Activated T-cell treated with anti-CD3 and anti-CD28 coated beads, Interleukin-2, amount 50 U/mL, for 72 hours (primary cell): ENCODE data around the gene TRANK1. TPM values are rescaled to one million over a fixed set of nuclear protein-coding genes. Genes with fewer than 3 reads are reported as not detected.

Source experiments
- ATAC-seq, 2 donors: fragments of 150-1000 bp; cut with Tn5 transposase; replicated peaks in 1 of 2; 2 replicates each; pipeline ENCODE4 v1.10.0; 2021; ENCODE audit warnings: moderate library complexity in 2 of 2, mild to moderate bottlenecking in 1 of 2
- DNase-seq, 2 donors: peaks; one replicate each; pipeline ENCODE4 v3.0.0; 2021 to 2022; ENCODE audit warnings: mixed read lengths in 1 of 2
- H3K27ac Mint-ChIP-seq: one replicate; pipeline ENCODE4 v1.8.0; 2022; ENCODE audit warnings: mild to moderate bottlenecking, moderate library complexity, mixed read lengths
- H3K27me3 Mint-ChIP-seq: one replicate; pipeline ENCODE4 v1.8.0; 2022; ENCODE audit warnings: low read depth, mixed read lengths
- H3K36me3 Mint-ChIP-seq, 2 donors: one replicate each; pipeline ENCODE4 v1.8.0; 2022; ENCODE audit warnings: mixed read lengths in 2 of 2, mild to moderate bottlenecking in 1 of 2; ENCODE audit not compliant: insufficient read depth in 2 of 2
- H3K4me1 Mint-ChIP-seq: one replicate; pipeline ENCODE4 v1.8.0; 2022; ENCODE audit warnings: low read depth, mixed read lengths
- H3K4me3 Mint-ChIP-seq, 2 donors: one replicate each; pipeline ENCODE4 v1.8.0; 2022; ENCODE audit warnings: mild to moderate bottlenecking in 2 of 2, mixed read lengths in 2 of 2, moderate library complexity in 2 of 2
- H3K9me3 Mint-ChIP-seq, 2 donors: one replicate each; pipeline ENCODE4 v1.8.0; 2022; ENCODE audit warnings: mixed read lengths in 2 of 2
- total RNA-seq, 2 donors: library from RNA; stranded (reverse); gene quantifications; one replicate each; pipeline ENCODE4 v1.2.3, GENCODE V29; 2022

TRANK1 gene
- total RNA-seq, 2 donors from 2014 or later: 19.1 to 25.8 TPM

- ATAC-seq: no peak
- H3K9me3 Mint-ChIP-seq: peaks cover 0 to 2% of the 10 kb centered on the region in 2 donors
- H3K36me3 Mint-ChIP-seq: peaks cover 4 to 11% of the 10 kb centered on the region in 2 donors
- peaks cover 25% of the 10 kb centered on the region for H3K4me1 Mint-ChIP-seq
- no peak for DNase-seq
- H3K27me3 Mint-ChIP-seq: no peaks in the 10 kb centered on the region
- no peak overlapping the region for H3K27ac Mint-ChIP-seq
- peak overlapping the region in 1 of 2 donors; percentile 23 for H3K4me3 Mint-ChIP-seq
Measured at GRCh38 chr3:36864180-36865053, 80.4 kb downstream of the TRANK1 start.

GRCh38 chr3:36862076-36862755 lies 82.6 kb downstream of the TRANK1 start:
- H3K9me3 Mint-ChIP-seq: peaks cover 0 to 2% of the 10 kb centered on the region in 2 donors
- H3K27ac Mint-ChIP-seq: no peak overlapping the region
- DNase-seq: no peak
- peaks cover 19% of the 10 kb centered on the region for H3K4me1 Mint-ChIP-seq
- H3K27me3 Mint-ChIP-seq: no peaks in the 10 kb centered on the region
- no peak overlapping the region for H3K4me3 Mint-ChIP-seq
- H3K36me3 Mint-ChIP-seq: peaks cover 4 to 13% of the 10 kb centered on the region in 2 donors
- no peak for ATAC-seq

DNA sequence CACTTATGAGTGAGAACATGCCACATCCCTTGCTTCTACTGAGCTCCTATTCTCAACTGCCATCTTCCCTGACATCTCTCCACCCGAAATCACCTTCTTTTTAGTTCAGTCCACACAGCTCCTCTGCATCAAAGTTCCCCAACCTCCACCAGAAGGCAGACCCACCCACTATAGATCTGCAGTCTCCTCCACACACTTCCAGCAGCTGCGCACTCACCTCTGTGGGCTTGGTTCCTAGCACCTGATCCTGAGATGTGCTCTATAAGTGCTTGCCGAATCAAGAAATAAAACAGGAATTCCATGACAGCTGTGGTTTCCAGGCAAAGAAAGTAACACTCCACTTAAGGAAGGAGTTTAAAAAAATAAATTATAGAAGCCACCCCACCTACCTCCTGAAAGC lies 85.4 kb downstream of the TRANK1 start:
- H3K4me1 Mint-ChIP-seq: peaks cover 2% of the 10 kb centered on the region
- no peak for DNase-seq
- H3K4me3 Mint-ChIP-seq: no peak overlapping the region
- ATAC-seq: no peak
- no peaks in the 10 kb centered on the region for H3K27me3 Mint-ChIP-seq
- H3K9me3 Mint-ChIP-seq: peaks cover 0 to 2% of the 10 kb centered on the region in 2 donors
- H3K27ac Mint-ChIP-seq: no peak overlapping the region
- H3K36me3 Mint-ChIP-seq: peaks cover 4 to 11% of the 10 kb centered on the region in 2 donors

- Mint-ChIP-seq H3K27me3 (no peaks in the 10 kb centered on the region), H3K4me1 (no peaks in the 10 kb centered on the region), H3K9me3 (no peaks in the 10 kb centered on the region), H3K36me3 (peaks cover 0 to 3% of the 10 kb centered on the region in 2 donors), H3K27ac (no peak overlapping the region), H3K4me3 (no peak overlapping the region)
- DNase-seq: no peak
- no peak for ATAC-seq
Measured at GRCh38 chr3:36852071-36852470, 92.8 kb downstream of the TRANK1 start.

GRCh38 chr3:36850743-36851142 lies 94.1 kb downstream of the TRANK1 start:
- no peak overlapping the region for H3K27ac Mint-ChIP-seq
- no peak for DNase-seq
- H3K4me3 Mint-ChIP-seq: no peak overlapping the region
- no peaks in the 10 kb centered on the region for H3K4me1 Mint-ChIP-seq
- no peak for ATAC-seq
- peaks cover 0 to 6% of the 10 kb centered on the region in 2 donors for H3K36me3 Mint-ChIP-seq
- no peaks in the 10 kb centered on the region for H3K9me3 Mint-ChIP-seq
- H3K27me3 Mint-ChIP-seq: no peaks in the 10 kb centered on the region

GRCh38 chr3:36846406-36846805 lies 98.4 kb downstream of the TRANK1 start:
- DNase-seq: no peak
- no peaks in the 10 kb centered on the region for H3K27me3 Mint-ChIP-seq
- H3K36me3 Mint-ChIP-seq: peaks cover 6 to 14% of the 10 kb centered on the region in 2 donors
- H3K9me3 Mint-ChIP-seq: peaks cover 0 to 2% of the 10 kb centered on the region in 2 donors
- peaks cover 25% of the 10 kb centered on the region for H3K4me1 Mint-ChIP-seq
- H3K4me3 Mint-ChIP-seq: no peak overlapping the region
- no peak for ATAC-seq
- H3K27ac Mint-ChIP-seq: no peak overlapping the region

DNA sequence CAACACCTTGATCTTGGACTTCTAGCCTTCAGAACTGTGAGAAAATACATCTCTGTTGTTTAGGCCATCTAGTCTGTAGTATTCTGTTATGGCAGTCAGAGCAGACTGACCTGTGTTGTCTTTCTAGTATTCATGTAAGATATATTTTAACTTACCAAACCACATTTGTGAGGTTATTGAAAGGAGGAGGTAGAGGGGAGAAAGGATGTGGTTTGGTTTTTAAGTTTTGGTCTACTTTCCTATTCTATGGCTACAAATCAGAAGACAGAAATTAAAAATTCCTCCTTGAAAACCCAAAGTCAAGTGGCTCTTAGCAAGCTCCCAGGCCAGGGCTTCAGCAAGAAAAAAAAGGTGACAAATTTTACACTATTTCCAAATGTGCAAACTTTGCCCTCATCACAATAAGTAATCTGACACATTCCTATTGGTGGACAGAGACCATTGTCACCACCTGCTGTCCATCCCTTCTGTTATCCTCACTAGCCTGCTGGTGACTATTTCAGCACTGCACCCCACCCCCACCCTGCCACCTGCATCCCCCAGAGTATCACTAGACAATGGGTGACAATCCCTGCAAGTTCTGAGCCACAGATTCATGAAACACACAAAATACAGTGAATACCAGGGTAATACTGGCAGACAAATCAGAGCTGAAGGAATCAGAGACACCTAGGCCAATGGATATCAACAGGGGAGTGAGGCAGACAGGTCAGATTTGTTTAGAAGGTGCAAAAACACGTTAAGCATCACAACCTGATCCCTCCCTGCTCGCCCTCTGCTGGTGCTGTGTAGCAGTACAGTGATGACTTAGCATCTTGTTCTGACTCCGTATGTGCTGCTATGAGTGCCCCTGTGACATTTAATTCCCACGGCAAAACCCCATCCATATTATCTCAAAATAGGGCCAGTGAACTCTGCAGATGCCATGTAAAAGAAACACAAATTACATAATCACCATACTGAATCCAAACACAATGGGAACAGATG lies 101.5 kb downstream of the TRANK1 start:
- peak; percentile 84 for ATAC-seq
- H3K4me1 Mint-ChIP-seq: peaks cover 29% of the 10 kb centered on the region
- DNase-seq: peak; percentile 65 to 71
- H3K4me3 Mint-ChIP-seq: peak overlapping the region; percentile 15 to 37
- peaks cover 0 to 3% of the 10 kb centered on the region in 2 donors for H3K9me3 Mint-ChIP-seq
- H3K27me3 Mint-ChIP-seq: no peaks in the 10 kb centered on the region
- no peak overlapping the region for H3K27ac Mint-ChIP-seq
- H3K36me3 Mint-ChIP-seq: peaks cover 15 to 19% of the 10 kb centered on the region in 2 donors

DNA sequence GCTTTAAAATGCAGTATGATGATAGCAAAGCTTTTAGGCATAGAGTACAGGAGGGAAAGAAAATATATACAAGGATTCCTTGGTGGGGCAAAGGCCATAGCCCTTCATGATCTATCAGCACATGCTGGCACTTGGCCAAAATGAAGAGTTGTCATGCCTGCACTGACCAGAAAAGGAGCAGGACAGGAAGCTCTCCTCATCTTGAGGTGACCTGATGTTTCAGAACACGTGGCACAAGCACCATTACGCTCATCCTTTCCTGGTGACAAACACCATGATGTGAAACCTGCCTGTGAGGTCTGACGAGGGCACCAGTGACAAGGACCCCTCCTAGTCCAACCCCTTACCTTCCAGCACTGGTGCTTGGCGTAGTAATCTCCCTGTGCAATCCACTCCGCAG lies 102.6 kb downstream of the TRANK1 start:
- H3K36me3 Mint-ChIP-seq: peaks cover 15 to 19% of the 10 kb centered on the region in 2 donors

GRCh38 chr3:36840453-36840921 lies 104.4 kb downstream of the TRANK1 start:
- Mint-ChIP-seq H3K36me3 (peaks cover 13 to 15% of the 10 kb centered on the region in 2 donors), H3K27me3 (no peaks in the 10 kb centered on the region), H3K27ac (no peak overlapping the region), H3K4me1 (peaks cover 34% of the 10 kb centered on the region), H3K4me3 (no peak overlapping the region), H3K9me3 (peaks cover 0 to 3% of the 10 kb centered on the region in 2 donors)
- no peak for DNase-seq
- no peak for ATAC-seq

More for the DNA sequence above, 102.6 kb downstream of the TRANK1 start:
- DNase-seq: peak; percentile 6 to 18
- Mint-ChIP-seq H3K4me3 (peak overlapping the region in 1 of 2 donors; percentile 37), H3K9me3 (peaks cover 0 to 3% of the 10 kb centered on the region in 2 donors), H3K27me3 (no peaks in the 10 kb centered on the region), H3K27ac (no peak overlapping the region), H3K4me1 (peaks cover 30% of the 10 kb centered on the region)
- peak; percentile 38 to 69 for ATAC-seq

GRCh38 chr3:36837089-36837488 lies 107.8 kb downstream of the TRANK1 start:
- H3K9me3 Mint-ChIP-seq: peaks cover 0 to 3% of the 10 kb centered on the region in 2 donors
- DNase-seq (no peak), ATAC-seq (no peak)
- peaks cover 11% of the 10 kb centered on the region for H3K4me1 Mint-ChIP-seq
- H3K27me3 Mint-ChIP-seq: no peaks in the 10 kb centered on the region
- H3K27ac Mint-ChIP-seq: no peak overlapping the region
- H3K4me3 Mint-ChIP-seq: no peak overlapping the region
- peaks cover 6 to 12% of the 10 kb centered on the region in 2 donors for H3K36me3 Mint-ChIP-seq

- no peak for DNase-seq
- no peaks in the 10 kb centered on the region for H3K9me3 Mint-ChIP-seq
- H3K36me3 Mint-ChIP-seq: no peaks in the 10 kb centered on the region
- no peak for ATAC-seq
- H3K27ac Mint-ChIP-seq: no peak overlapping the region
- peaks cover 5% of the 10 kb centered on the region for H3K4me1 Mint-ChIP-seq
- H3K4me3 Mint-ChIP-seq: no peak overlapping the region
- H3K27me3 Mint-ChIP-seq: no peaks in the 10 kb centered on the region
Measured at GRCh38 chr3:36833160-36833814, 111.6 kb downstream of the TRANK1 start.

- Mint-ChIP-seq H3K27ac (no peak overlapping the region), H3K4me3 (no peak overlapping the region), H3K4me1 (peaks cover 5% of the 10 kb centered on the region), H3K36me3 (no peaks in the 10 kb centered on the region), H3K27me3 (no peaks in the 10 kb centered on the region), H3K9me3 (no peaks in the 10 kb centered on the region)
- no peak for ATAC-seq
- DNase-seq: no peak
Measured at GRCh38 chr3:36832406-36832805, 112.4 kb downstream of the TRANK1 start.
